Spleen (tissue), 11 donors: ENCODE results near the gene NKAIN4. TPM values are rescaled to one million over a fixed set of nuclear protein-coding genes. Genes with fewer than 3 reads are reported as not detected.

Experiments used
- DNase-seq: peaks from one replicate; pipeline ENCODE4 v3.0.0-alpha.2; 2020
- H3K27ac ChIP-seq, 8 donors: fragments of 200-600 bp; sonication (generic) in 7 of 8; 1 replicate in 4 of 8; 2 replicates in 4 of 8; pipeline versions ENCODE4 v1.5.0 to v1.8.0; 2016 to 2021; ENCODE audit warnings: inconsistent platforms in 4 of 8, mild to moderate bottlenecking in 4 of 8, moderate library complexity in 1 of 8
- H3K27me3 ChIP-seq, 7 donors: fragments of 200-600 bp; sonication (generic) in 6 of 7; replicated peaks in 1 of 7; 1 replicate in 4 of 7; 2 replicates in 3 of 7; pipeline versions ENCODE4 v1.5.0 to v1.8.0; 2016 to 2021; ENCODE audit warnings: inconsistent platforms in 3 of 7, mild to moderate bottlenecking in 1 of 7
- H3K36me3 ChIP-seq, 6 donors: fragments of 200-600 bp; sonication (generic) in 5 of 6; 1 replicate in 4 of 6; 2 replicates in 2 of 6; pipeline versions ENCODE4 v1.5.0 to v1.8.0; 2016 to 2021; ENCODE audit warnings: inconsistent platforms in 2 of 6
- H3K4me1 ChIP-seq, 6 donors: fragments of 200-600 bp; sonication (generic) in 5 of 6; 1 replicate in 3 of 6; 2 replicates in 3 of 6; pipeline versions ENCODE4 v1.5.0 to v1.8.0; 2016 to 2021; ENCODE audit warnings: inconsistent platforms in 3 of 6
- H3K4me3 ChIP-seq, 8 donors: fragments of 200-600 bp; sonication (generic) in 7 of 8; 1 replicate in 4 of 8; 2 replicates in 4 of 8; pipeline versions ENCODE4 v1.5.0 to v1.8.0; 2016 to 2021; ENCODE audit warnings: inconsistent platforms in 4 of 8, mild to moderate bottlenecking in 4 of 8, moderate library complexity in 2 of 8
- H3K9me3 ChIP-seq, 8 donors: fragments of 200-600 bp; sonication (generic) in 7 of 8; 1 replicate in 4 of 8; 2 replicates in 4 of 8; pipeline versions ENCODE4 v1.5.0 to v1.8.0; 2016 to 2021; ENCODE audit warnings: inconsistent platforms in 4 of 8
- CTCF ChIP-seq, 11 experiments: fragments of 200-600 bp in 7 of 11; fragments of 450-650 bp in 4 of 11; sonication (generic) in 4 of 11; IDR thresholded peaks in 8 of 11; conservative IDR thresholded peaks in 3 of 11; 1 replicate in 7 of 11; 2 replicates in 4 of 11; pipeline versions ENCODE4 v1.4.0 to v1.8.0; 2016 to 2021; ENCODE audit warnings: antibody characterized with exemption in 11 of 11, inconsistent platforms in 4 of 11, mild to moderate bottlenecking in 1 of 11
- POLR2A ChIP-seq, 3 donors: fragments of 450-650 bp; IDR thresholded peaks; one replicate each; pipeline ENCODE4 v1.5.1; 2017; ENCODE audit warnings: antibody characterized with exemption in 3 of 3, mild to moderate bottlenecking in 1 of 3
- POLR2AphosphoS5 ChIP-seq, 3 donors: sonication (generic); formaldehyde crosslinking; IDR thresholded peaks; one replicate each; pipeline ENCODE4 v1.5.1; 2017; ENCODE audit warnings: antibody characterized with exemption in 3 of 3
- WGBS, 5 donors: extraction: QIAGEN DNeasy Blood & Tissue Kit in 3 of 5; methylation state at CpG; one replicate each; pipeline versions ENCODE4 v1.1.5 to v1.1.7; 2013 to 2018; 5-methylcytosine and 5-hydroxymethylcytosine counted together
- intact Hi-C: fragments of 100-400 bp; cut with DNase I; formaldehyde crosslinking; loops from one replicate; pipeline ENCODE4 v1.15.0; 2023; ENCODE audit warnings: low total_unique reads
- polyA plus RNA-seq, 3 donors: library from polyadenylated mRNA; stranded (reverse); fragments of 200-250 nt; gene quantifications; one replicate each; pipeline ENCODE4 v1.2.1, GENCODE V29; 2013
- total RNA-seq, 7 donors: library from RNA; depleted of rRNA in 3 of 7; stranded (reverse); fragments of >200 nt in 3 of 7; fragmentation: NEBNext Ultra II Directional in 4 of 7; extraction: Animal tissue kit (Norgen Biotek cat#: 25700) in 4 of 7; gene quantifications; one replicate each; pipeline versions ENCODE4 v1.1.0 to v1.2.1, GENCODE V29; 2016 to 2021
- donor health status: healthy with polysubstance abuse.
- donor health status: DM: no; HTN: no; CAD: no; lungs with moderate emphysema.
- donor health status: DM: no; HTN: no; CAD: no.
- donor health status: Bipolar disorder and iron deficiency.
- donor health status: healthy.
- donor health status: DM: no; HTN: no; CAD: no.
- donor health status: DM: yes; HTN: yes; CAD: no.

The NKAIN4 gene
- total and polyA plus RNA-seq, 10 donors = 0.09 TPM; not detected in 9

DNA sequence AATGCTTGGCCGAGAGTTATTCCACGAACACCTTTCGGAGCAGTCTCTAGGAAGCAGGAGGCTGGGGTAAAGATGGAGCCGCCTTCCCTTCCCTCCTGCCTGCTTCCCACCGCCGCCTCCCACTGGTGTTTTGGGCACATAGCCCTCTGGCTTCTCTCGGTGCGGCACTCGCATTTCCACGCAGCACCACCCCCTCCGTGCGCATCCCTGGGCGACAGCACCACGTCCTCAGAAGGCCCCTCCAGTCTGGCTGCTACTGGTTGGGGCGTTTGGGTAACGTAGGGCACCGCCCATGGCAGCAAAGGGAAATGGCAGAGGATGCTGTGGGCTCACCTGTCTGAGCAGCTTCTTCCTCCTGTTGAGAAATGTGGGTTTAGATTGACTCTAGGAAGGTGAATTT, 41.2 kb upstream of the NKAIN4 start:
- Histone ChIP-seq H3K9me3 (no peaks in the 10 kb centered on the region), H3K4me3 (no peak overlapping the region), H3K27ac (no peak overlapping the region), H3K27me3 (peaks cover 0 to 79% (median 53%) of the 10 kb centered on the region in 7 donors), H3K4me1 (peaks cover 0 to 22% (median 13%) of the 10 kb centered on the region in 6 donors), H3K36me3 (no peaks in the 10 kb centered on the region)
- WGBS, 5 donors = 28 to 36% (median 30%) methylated on average over 17 of the region's 17 CpGs
- intact Hi-C loops = no loop called here
- TF ChIP-seq POLR2A (IDR thresholded peaks at IDR 0.05) (no peak), CTCF (IDR thresholded peaks at IDR 0.05 in 8 of 11, conservative IDR thresholded peaks at IDR 0.05 in 3 of 11) (no peak), POLR2AphosphoS5 (IDR thresholded peaks at IDR 0.05) (no peak)
- DNase-seq = no peak

GRCh38 chr20:63295018-63295417, 40.8 kb upstream of the NKAIN4 start:
- WGBS, 5 donors = 32 to 53% (median 44%) methylated on average over 9 to 19 of the region's 19 CpGs
- H3K27ac ChIP-seq = no peak overlapping the region
- DNase-seq = no peak

DNA sequence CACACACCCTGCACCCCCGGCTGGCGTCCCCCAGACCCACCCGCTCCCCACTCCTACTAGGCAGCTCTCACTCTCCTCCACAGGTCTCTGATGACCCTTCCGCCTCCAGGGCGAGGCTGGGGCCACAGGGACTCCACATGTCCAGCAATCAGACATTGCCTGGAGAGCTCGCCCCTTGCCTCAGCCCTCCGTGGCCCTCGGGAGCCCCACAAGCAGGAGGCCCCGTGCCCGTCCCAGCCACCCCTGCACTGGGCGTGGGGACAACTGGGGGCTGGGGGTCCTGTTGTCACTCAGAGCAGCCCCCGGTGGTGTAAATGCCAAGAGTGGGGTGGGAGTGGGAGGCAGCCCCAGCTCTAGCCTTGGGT, 40.3 kb upstream of the NKAIN4 start:
- no peak overlapping the region for H3K27ac ChIP-seq
- intact Hi-C loops = no loop called here
- 80 to 95% (median 87%) methylated on average over 5 to 12 of the region's 12 CpGs for WGBS, 5 donors
- peaks cover 0 to 72% (median 53%) of the 10 kb centered on the region in 7 donors for H3K27me3 ChIP-seq
- no peak overlapping the region for H3K4me3 ChIP-seq
- peaks cover 0 to 3% (median under 1%) of the 10 kb centered on the region in 6 donors for H3K36me3 ChIP-seq
- H3K9me3 ChIP-seq = no peaks in the 10 kb centered on the region
- H3K4me1 ChIP-seq = peaks cover 0 to 27% (median 16%) of the 10 kb centered on the region in 6 donors
- no peak for DNase-seq
- TF ChIP-seq CTCF (IDR thresholded peaks at IDR 0.05 in 8 of 11, conservative IDR thresholded peaks at IDR 0.05 in 3 of 11) (no peak), POLR2AphosphoS5 (IDR thresholded peaks at IDR 0.05) (no peak), POLR2A (IDR thresholded peaks at IDR 0.05) (no peak)

More at GRCh38 chr20:63295018-63295417, 40.8 kb upstream of the NKAIN4 start:
- no peak for TF ChIP-seq POLR2A (IDR thresholded peaks at IDR 0.05)
- TF ChIP-seq POLR2AphosphoS5 (IDR thresholded peaks at IDR 0.05) = no peak
- TF ChIP-seq CTCF (IDR thresholded peaks at IDR 0.05 in 8 of 11, conservative IDR thresholded peaks at IDR 0.05 in 3 of 11) = no peak
- Histone ChIP-seq H3K9me3 (no peaks in the 10 kb centered on the region), H3K36me3 (no peaks in the 10 kb centered on the region), H3K4me1 (peaks cover 0 to 25% (median 15%) of the 10 kb centered on the region in 6 donors), H3K27me3 (peaks cover 0 to 77% (median 53%) of the 10 kb centered on the region in 7 donors), H3K4me3 (no peak overlapping the region)
- intact Hi-C loops = no loop called here

- no peak overlapping the region for H3K4me3 ChIP-seq
- peaks cover 0 to 67% (median 49%) of the 10 kb centered on the region in 7 donors for H3K27me3 ChIP-seq
- H3K4me1 ChIP-seq = peaks cover 0 to 27% (median 16%) of the 10 kb centered on the region in 6 donors
- WGBS, 5 donors = 58 to 71% (median 68%) methylated on average over 12 to 19 of the region's 22 CpGs
- peaks cover 0 to 8% (median 5%) of the 10 kb centered on the region in 6 donors for H3K36me3 ChIP-seq
- no peak overlapping the region for H3K27ac ChIP-seq
- no peaks in the 10 kb centered on the region for H3K9me3 ChIP-seq
- no peak for DNase-seq
- TF ChIP-seq POLR2A (IDR thresholded peaks at IDR 0.05) (no peak), CTCF (IDR thresholded peaks at IDR 0.05 in 8 of 11, conservative IDR thresholded peaks at IDR 0.05 in 3 of 11) (no peak), POLR2AphosphoS5 (IDR thresholded peaks at IDR 0.05) (no peak)
- intact Hi-C loops = no loop called here
These were observed 39.7 kb upstream of the NKAIN4 start for GRCh38 chr20:63293871-63294535.
